Measurements from ENCODE around the gene VAV3.
"Not testable (repeated sequence)": the region's sequence is repeated elsewhere in the genome, so short reads cannot be mapped to it uniquely, and the experiment has no call there.

Gene VAV3

DNA sequence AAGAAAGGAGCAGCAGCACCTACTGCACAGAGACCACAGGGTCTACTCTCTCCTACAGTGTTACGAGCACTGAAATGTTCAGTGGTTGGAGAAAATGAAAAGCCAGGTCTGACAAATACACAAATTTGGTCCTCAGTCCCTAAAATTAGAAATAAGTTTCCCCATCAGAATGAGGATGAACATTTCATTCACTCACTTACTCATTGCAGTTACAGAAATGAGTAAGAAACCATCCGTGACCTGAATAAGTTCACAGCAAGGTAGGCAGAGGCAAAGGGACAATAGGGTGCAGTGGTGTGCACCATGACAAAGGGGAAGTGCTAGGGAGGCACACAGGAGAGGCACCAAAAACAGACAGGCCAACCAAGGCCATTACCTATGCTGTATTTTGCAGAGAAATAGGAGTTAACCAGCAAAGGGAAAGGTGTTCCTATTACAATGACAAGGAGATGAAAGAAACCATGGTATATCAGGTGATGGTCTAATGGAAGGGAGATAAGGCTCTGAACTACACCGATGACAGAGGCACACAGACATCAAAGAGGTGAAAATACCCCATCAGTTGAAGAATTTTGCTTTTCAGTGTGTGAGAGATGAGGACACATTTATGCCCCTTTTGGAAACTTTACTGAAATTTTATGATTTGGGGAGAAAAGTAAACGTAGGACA is 29.4 kb downstream of the VAV3 start:
- peak; percentile 30 for DNase-seq

DNA sequence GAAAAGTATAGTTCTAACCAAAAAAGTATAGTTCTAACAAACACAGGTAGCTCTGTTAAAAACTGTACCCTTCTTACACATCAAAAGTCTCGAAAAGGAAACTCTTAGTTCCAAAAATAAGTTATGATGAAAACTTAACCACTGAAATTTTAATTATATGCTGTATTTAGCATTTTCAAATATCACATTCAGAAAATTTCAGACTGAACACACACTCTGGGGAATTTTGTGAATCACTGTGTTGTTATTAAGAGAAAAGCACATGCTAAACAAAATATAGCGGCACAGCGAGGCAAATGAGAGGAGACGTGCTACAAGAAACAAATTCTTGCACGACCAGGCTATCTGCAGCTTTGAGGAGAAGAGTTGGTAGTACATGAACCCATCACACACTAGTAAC is 30.4 kb downstream of the VAV3 start:
- no peak for DNase-seq

DNA sequence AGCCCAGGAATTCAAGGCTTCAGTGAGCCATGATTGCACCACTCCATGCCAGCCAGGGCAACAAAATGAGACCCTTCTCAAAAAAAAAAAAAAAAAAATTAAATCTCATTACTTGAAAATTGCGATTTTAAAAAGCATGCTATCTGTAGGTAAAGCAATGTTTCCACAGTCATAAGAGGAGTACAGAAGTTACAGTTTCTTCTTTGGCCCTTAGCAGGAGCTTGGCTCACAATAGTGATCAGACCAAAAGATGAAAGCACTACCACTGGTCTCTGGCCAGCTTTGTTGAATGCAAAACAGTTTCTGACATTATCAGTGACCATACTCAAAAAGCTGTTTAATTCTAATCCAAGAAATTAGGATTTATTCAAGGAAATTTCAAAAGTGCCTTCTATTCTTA is 31.2 kb downstream of the VAV3 start:
- DNase-seq, result no peak

DNA sequence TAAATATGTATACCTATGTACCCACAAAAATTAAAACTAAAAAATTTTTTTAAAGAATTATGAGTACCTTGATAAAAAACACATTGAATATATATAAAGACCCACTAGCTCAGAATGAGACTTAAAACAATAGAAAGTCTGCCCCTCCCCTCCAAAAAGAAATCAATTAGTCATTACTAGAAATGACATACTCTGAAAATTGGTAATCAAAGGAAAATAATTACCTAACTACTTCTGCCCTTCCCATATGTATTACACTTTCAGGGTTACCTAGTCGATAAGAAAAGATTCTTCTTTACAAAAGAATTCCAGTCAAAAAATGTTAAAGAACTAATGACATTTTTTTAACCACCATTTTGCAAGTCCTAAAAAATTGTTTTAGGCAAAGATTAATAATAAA is 34.7 kb downstream of the VAV3 start:
- DNase-seq, result no peak

DNA sequence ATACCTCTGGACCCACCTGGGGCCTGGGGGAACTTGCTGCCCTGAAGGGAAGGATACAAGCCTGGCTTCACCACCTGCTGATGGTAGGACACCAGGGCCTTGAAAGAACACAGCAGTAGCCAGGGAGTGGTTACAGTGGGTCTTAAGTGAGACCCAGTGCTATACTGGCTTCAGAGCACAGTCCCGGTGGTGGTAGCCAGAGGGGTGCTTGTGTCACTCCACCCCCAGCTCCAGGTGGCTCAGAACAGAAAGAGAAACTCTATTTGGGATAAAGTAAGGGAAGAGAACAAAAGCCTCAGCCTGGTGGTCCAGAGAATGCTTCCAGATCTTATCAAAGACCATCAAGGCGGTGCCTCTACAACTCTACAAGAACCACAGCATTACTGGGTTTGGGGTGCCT is 37.2 kb downstream of the VAV3 start:
- DNase-seq, result no peak

DNA sequence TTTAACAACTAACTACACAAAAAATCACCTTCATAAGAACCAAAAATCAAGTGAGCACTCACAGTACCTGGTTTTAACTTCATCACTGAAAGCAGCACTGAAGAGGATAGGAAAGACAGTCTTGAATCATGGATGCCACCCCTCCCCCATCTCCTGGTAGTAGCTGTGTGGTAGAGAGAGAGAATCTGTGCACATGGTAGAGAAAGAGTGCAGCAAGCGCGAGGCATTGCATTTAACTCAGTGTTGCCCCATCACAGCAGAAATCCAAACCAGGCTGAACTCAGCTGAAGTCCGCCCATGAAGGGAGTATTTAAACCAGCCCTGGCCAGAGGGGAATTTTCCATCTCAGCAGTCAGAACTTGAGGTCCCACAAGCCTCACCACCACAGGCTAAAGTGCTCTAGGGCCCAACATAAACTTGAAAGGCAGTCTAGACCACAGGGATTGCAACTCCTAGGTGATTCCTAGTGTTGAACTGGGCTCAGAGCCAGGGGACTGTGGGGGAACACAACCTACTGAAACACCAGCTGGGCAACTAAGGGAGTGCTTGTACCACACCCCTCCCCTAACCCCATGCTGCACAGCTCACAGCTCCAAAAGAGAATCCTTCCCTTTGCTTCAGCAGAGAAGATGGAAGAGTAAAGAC is 38.4 kb downstream of the VAV3 start:
- DNase-seq, result no peak

DNA sequence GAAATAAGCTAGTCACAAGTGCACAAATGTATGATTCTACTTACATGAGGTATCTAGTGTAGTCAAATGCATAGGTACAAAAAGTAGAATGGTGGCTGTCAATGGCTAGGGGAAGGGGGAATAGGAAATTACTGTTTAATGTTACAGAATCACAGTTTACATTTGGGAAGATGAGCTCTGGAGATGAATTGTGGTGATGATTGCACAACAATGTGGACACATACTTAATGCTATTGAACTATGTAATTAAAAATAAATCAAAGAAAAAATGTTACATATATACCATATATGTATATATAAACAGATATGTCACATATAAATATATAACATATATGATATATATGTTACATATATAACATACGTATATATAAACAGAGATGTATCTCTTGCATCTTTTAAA is 39.4 kb downstream of the VAV3 start:
- no peak for DNase-seq

DNA sequence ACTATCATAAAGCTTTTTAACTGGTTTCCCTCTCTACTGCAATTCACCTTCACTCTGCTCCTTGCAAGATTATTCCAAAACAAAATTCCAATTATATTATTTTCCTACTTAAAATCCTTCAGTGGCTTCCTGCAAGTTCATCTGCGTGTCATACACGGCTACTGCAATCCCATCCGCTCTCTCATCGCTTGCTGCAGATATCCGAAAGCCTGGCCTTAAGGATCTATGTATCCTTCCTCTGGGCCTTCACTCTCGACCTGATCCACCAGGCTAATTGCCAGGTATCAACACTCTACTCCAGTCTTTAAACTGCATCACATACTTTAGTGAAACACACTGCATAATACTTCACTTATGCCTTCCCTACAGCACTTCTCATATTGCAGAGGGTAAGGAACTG is 44.0 kb downstream of the VAV3 start:
- no peak for DNase-seq

DNA sequence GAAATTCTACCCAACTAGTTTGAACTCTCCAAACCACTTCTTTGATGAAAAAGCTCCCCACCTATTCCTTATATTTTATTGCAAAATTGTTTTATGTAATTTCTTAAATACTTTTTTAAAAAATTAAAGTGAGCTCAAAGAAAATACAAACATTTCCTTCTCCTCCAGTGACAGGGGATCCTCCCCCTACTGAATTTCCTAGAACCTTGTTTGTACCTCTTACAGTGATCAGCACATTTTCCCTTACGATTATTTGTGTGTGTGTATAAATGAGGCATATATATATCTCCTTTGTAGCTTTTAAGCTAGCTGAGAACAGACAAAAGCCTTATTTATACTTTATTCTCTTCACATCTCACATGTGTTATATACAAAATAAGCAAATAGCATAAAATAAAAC is 44.4 kb downstream of the VAV3 start:
- DNase-seq, result no peak

DNA sequence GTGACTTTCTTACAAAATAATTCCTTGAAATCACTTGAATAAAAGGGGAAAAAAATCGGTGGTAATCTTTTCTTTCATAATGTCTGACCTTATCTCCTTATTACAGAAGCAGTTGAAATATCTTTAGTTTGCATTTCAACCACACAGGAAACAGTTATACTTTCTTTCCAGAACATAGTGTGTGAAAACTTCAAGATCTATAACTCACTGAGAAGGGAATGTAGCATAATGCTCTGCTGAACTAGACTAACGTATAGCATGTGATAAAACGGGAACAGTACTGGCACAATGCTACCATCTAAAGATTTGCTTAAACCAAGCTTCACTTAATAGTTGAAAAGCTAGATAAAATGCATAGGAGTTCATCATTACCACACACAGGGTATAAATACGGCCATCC is 45.0 kb downstream of the VAV3 start:
- DNase-seq, result no peak

DNA sequence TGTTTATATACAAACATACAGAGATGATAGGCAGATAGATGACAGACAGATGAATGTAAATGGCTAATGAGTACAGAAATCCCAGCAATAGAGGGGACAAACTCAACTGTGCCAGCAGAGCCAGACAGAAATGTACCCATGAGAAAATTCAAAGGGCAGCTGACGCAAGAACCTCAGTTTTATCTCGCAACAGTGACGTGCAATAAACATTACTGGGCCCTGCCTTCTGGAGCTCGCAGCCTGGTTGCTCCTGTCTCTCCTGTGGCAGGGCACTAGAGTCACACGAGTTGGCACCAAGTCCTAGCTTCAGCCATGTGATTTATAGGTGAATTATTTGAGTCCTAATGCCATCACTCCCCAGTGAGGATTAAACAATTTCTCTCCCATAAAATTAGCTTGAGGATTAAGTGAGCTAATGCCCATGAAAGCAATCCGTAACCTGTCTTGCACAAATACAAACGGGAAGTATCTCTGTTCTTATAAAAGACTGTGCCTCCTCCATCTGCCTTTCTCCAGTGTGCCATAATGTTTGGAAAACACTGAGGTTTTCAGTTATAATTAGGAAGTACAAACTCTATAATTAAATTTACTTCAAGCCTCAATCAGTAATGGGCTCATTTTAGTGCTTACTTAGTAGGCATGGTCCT is 50.7 kb downstream of the VAV3 start:
- no peak for DNase-seq

DNA sequence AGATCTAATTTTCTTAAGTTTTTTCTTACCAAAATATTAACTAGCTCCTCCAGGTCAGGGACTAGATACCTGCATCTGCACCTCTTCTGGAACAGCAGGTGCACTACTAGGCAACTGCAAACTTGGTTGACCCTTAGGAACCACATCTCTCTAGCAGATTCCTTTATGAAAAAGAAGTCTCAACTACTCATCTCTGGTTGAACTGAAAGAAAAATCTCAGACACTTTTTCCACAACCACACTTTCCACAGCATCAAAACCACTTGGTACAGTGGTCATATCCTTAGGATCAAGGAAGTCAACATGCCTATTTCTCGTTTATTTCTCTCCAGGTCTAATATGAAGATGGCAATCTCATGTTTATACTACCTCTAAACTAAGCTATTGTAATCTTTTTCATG is 52.3 kb downstream of the VAV3 start:
- no peak for DNase-seq

DNA sequence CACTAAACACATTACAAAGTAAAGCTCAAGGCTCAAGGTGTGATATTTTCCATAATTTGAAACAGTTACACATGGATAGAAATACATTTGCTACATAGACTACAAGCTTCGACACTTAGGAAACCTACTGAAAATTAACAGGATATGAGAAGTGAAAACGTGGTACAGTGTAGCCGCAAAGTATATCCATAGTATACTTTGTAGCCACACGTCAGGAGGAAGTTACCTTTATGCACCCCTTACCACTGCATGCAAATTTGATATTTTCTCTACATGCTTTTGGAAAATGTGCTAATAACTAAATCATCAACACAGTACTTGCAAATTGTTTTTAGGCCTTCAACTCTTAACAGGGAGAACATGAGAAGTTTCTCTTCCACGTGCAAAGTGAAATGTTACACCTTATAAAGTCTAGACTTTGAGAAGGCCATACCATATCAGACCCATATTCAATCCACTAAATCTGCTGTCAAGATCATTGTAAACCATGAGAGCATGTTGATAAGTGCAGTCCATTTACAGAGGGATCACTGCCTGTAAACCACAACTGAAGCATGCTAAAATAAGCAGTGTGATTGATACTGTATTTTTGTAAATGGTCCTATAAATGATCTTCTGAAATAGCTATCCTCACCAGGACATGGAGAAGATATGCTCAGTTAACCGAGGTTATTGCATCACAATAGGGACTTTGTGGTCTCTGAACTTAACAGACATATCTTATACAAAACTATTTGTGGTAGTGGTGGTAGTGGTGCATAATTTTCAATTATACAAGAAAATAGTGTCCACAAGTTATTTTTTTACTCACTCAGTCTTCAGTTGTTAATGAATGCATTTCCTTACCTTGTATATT is 64.7 kb downstream of the VAV3 start:
- DNase-seq, result no peak

DNA sequence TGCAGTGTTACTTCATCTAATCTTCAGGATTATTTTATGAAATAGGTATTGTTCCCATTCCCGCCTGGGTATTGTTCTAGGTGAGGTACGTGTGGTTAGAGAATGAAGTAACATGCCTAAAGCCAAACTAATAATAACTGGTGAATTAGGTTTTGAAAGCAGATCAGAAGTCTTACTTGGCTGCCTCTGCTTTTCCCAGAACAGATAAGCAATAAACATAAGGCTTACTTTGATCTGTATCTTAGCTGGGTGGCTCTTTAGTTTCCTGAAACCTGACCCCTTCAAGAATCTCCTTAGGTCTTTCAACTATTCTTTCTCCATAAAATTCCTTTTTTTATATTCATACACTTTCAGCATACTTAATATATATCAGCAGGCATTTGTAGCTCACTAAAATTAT is 65.3 kb downstream of the VAV3 start:
- DNase-seq, result no peak

DNA sequence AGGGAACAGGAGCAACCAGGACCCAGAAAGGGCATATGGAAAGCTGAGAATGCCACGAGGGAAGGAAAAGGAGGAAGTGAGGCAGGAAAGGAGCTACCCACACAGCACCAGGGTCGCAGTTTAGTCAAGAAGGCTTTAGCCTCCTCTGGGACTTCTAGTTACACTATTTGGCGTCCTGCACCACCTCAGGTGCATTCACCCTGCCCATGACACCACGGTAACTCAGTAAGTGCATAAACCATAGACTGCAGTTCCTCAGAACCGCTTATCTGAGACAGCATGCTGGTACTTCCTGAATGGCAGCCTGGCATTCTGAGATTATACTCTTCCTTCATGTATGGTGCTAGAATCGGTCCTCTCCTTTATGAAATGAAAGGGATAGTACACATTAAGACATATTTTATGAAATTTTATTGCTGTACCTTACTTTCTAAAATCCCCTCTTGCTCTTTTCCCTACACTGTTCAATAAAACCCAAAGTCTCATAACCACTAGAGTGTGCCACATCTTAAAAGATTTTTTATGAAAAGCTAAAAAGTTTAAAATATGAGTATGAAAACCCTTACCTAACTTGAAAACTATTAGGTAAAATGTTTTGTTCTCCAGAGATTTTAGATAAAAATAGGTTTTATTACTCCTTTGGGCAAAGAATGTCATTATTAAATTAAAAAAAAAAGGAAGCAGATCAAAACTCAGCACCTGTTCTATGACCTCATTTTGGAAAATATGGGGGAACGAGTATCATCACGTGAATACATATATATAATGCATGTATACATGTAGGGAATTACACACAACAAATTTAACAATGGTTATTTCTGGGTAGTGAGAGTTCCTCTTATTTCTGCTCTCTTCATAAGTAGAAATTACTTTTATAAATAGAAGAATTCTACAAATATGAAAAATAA is 67.3 kb downstream of the VAV3 start:
- peak; percentile 6 for DNase-seq

DNA sequence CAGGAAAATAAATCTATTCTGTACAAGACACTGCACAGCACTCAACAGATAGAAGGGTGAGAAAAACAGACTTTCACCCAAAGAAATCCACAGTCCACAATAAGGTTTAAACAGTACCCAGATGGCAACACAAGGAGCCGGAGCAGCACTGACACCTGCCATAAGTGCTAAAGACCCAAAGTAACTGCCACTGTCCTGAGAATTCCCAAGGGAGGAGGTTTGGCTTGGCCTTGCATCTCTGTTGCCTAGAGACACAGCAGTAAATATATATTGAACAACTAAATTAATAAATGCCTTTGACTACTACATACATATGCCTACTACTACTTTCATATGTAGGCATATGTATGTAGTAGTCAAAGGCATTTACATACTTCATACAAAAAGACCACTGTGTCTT is 68.0 kb downstream of the VAV3 start:
- no peak for DNase-seq

DNA sequence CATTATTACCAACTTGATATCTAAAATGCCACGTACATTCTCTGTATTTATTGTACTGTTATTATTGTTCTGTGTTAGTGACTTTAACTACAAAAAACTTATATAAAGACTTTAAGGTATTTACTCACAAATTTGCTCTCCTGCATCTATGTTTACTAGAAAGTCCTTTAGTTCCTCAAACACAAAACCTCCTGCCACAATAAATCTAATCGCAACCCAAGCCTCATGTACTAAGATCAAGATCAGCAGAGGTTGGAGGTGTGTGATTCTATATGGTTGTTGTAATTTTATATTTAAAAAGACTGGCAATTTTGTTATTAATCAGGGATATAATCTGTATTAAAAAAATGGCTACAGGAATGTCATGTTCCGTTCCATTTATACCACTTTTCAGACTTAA is 68.6 kb downstream of the VAV3 start:
- no peak for DNase-seq

DNA sequence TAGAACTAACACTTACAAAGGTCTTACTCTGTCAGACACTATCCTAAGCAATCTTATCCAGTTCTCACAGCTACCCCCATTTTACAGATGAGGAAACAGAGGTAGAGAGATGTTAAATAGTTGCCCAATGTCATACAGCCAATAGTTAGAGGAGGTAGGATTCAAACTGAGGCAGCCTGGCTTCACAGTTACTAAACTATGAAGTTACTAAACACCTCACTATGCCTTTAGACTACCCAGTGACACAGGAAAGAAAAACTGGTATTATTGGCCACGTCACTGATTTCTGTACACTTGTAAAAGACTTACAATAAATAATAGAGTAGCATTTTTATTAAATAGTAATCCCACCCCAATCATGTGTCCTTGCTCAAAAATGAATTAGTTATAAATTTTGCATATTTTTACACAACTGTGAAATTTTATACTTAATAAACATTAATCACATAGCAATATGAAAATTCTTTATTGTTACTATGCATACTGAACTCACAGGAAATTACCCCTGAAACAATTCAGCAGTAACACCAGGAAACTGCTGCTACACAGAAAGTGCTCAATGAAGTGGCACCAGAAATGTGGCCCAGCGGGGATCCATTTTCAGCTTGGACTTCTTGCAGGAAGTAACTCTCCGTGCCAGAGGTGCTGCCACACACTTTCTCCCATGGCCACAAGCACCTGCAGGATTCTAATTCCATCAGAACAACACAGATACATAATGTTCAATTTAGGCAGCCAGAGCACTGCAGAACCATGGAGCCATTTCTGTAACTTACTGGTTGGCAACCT is 69.4 kb downstream of the VAV3 start:
- DNase-seq, result peak; percentile 12

DNA sequence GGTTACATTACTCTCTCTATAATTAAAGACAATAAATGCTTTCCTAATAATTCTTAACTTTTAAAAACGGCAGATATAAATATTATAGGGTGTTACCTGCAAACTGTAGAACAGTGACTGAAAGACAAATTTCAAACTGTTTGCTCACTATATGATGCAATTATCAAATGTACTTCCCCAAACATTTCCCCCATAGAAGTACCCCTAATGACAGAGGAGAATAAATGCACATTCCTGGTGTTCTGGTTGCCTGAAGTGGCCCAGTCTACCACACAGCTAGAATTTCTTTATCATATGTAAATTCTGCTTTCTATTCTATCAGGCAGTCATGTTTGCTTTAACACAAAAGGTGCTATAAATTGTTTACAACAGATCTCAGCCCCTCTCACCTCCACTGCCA is 70.4 kb downstream of the VAV3 start:
- no peak for DNase-seq

DNA sequence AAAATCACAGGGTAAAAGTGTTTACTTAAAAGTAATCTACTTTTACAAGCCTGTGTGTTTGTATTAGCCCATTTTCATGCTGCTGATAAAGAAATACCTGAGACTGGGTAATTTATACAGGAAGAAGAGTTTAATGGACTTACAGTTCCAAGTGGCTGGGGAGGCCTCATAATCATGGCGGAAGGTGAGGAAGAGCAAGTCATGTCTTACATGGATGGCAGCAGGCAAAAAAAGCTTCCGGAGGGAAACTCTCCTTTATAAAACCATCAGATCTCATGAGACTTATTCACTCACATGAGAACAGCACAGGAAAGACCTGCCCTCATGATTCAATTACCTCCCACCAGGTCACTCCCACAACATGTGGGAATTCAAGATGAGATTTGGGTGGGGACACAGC is 71.6 kb downstream of the VAV3 start:
- DNase-seq, result not testable (repeated sequence)

DNA sequence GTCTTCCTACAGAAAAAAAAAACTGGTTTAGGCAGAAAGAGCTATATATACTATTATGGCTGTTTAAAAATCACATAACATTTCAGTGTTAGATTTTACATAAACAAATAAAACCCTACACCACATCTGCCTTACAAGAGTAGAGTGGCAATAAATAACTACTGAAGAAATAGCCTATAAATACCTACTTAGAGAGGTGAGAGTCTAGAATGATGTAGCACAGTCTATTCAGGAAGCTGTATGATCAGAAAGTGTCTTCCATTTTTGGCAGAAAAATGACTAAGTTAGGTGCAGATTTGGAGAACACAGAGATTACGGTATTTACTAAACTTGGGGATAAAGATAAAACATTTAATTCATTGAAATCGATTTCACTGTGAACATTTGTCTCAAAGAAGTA is 75.5 kb downstream of the VAV3 start:
- DNase-seq, result no peak

DNA sequence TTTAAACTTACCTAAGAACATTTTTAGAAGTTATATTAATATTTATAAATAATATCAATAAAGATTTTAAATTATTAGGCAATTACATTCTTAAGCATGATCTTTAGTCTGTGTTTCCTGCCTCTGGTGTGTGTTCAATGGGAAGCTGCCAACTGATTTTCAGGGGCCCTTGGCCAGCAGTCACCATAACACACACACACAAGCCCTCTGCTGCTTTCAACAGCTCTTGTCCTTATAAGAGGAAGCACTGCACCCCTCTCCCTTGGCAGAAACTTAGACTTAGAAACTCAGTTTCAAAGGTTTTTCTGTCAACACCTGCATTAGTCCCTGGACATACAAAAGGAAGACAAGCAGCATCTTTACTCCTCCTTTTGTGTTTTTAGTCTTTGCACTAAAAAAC is 81.4 kb downstream of the VAV3 start:
- no peak for DNase-seq
